Loucy (cell line): ENCODE measurements around the gene LRP1-AS.

Experiments
- CTCF ChIP-seq: fragments of 200-600 bp; sonication (generic); conservative IDR thresholded peaks from 2 replicates; pipeline ENCODE4 v1.5.1; 2014; ENCODE audit warnings: mild to moderate bottlenecking, antibody characterized with exemption, low read length
- EZH2phosphoT487 ChIP-seq: fragments of 200-600 bp; IDR thresholded peaks from 2 replicates; pipeline ENCODE4 v1.6.1; 2018; ENCODE audit warnings: antibody characterized with exemption, mild to moderate bottlenecking, moderate library complexity, borderline replicate concordance

GRCh38 chr12:57095440-57095839 is 52.0 kb downstream of the LRP1-AS start:
- TF ChIP-seq CTCF: no peak
- TF ChIP-seq EZH2phosphoT487: no peak
